Measurements from ENCODE around the gene CST3.
"Not testable (repeated sequence)": the region's sequence is repeated elsewhere in the genome, so short reads cannot be mapped to it uniquely, and the experiment has no call there.

CST3 gene

DNA sequence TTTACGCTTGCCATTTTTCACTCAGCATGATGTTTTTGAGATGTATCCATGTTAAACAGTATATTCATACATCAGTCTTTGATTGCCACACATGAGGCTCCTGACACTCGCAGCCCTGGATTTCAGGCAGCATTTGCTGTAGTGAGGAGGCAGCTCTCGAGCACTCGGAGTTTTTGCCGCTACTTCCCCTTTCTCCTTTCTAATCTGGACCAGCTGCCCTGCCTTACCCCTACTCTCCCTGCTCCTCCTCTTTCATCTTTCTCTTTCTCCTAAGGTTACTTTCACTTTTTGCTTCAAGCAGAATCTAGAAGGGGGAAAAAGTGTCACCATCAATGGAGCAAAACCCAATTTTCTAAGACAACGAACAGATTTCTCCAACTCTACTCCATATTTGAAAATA is 5.9 kb upstream of the CST3 start:
- DNase-seq (ENCODE audit: low spot score): no peak

GRCh38 chr20:23641936-23642751 is 4.4 kb upstream of the CST3 start:
- peak; percentile 47 for DNase-seq (ENCODE audit: low spot score)

DNA sequence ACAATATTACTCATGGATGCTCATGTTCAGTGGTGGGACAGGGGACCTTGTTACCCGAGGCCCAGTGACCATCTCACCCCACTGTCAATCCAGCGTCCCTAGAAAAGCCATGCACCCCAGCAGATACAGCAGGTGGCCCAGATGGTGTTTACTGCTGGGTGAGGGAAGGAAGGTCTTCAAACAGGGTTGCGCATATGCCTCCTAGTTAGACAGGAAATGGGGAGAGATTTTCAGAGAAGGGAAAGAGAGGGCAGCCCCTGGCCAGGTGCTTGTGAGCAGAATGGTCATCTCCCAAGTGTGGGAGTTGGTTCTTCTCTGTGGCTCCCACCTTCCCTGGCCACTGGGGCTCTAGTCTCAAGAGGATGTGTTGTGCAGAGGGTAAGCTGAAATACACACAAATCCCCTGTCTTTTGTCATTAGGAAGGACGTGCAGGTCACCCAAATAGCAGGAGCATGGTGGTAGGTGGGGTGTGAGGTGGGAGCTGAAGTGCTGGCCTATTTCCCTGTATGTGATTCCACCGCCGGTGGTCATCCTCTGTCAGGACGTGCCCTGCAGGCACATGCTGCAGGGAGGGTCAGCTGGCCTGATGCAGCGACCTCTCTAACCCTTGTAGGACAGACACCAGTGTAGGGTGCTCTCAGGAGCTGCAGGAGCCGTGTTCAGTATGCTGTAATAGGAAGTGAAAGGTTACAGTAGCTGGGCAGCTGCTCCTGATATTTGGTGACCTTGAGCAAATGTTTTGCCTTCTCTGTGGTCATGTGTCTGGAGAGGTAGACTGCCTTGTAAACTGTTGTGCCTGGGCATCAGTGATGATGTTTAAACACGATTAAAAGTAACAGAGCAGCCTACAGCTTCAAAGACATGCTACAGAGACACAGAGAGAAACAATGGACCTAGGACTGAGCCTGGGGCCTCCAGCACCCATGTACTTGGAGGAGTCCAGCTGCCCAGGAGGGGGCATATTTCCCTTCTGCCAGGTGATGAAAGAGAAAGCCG is 3.2 kb upstream of the CST3 start:
- no peak for DNase-seq (ENCODE audit: low spot score)

DNA sequence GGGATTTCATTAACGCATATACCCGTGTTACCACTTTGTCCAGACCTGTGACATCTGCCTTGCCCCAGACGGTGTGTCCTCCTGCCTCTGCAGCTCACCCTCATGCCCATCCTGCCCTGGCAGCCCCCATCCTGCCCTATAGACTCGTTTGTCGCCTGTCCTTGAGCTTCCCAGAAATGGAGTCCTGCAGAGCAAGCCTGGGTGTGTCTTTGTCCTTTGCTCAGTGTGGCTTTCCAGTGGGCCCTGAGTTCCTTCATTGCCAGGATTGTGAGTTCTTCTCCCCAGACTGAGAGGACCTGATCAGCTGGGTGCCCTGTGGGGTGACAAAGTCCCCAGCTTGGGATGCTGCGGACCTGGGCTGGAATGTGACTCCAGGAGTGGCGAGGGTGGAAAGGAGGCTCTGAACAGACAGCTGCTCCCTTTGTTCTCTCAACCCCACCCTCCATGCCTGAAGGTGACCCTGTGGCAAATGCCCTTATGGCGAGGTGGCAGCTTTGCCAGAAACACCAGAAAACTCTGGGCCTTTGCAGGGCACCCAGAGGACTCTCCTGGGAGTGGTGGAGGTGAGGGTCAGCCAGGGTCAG is 2.4 kb upstream of the CST3 start:
- DNase-seq (ENCODE audit: low spot score): no peak

- no peak for DNase-seq (ENCODE audit: low spot score)
Observed at GRCh38 chr20:23639490-23639958, 1.8 kb upstream of the CST3 start.

DNA sequence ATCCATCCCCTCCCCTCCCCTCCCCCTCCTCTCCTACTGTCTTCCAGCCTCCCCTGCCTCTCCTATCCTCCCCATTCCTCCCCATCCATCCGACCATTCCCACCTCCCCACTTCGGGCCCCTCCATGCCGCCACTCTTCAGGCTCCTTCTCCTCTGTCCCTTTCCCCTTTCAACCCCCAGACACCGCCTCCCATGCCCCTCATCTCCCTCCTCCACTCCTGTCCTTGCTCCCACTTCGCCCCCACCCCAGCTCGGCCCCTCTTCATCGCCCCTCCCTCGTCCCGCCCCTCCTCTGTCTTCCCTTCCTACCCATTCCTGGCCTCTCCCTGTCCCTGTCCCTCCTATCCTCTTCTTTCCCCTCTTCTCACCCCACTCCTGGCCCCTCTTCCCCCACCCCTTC is 554 bp upstream of the CST3 start:
- no peak for DNase-seq (ENCODE audit: low spot score)

DNA sequence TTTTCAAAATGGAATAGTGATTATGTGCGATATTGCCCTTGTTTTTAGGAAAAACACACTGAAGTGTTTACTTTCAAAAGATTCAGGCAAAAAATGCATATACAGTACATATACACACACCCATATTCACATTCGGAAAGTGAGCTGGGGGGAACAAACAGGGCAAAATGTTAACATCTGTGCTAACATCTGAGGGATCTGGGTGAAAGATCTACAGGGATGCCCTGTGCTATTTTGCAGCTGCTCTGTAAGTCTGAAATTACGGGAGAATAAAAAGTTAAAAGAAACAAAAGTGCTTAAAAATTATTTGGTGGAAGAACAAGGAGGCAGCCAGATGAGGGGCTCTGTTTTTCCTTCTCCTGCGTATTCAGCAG is 860 bp downstream of the CST3 start:
- no peak for DNase-seq (ENCODE audit: low spot score)

DNA sequence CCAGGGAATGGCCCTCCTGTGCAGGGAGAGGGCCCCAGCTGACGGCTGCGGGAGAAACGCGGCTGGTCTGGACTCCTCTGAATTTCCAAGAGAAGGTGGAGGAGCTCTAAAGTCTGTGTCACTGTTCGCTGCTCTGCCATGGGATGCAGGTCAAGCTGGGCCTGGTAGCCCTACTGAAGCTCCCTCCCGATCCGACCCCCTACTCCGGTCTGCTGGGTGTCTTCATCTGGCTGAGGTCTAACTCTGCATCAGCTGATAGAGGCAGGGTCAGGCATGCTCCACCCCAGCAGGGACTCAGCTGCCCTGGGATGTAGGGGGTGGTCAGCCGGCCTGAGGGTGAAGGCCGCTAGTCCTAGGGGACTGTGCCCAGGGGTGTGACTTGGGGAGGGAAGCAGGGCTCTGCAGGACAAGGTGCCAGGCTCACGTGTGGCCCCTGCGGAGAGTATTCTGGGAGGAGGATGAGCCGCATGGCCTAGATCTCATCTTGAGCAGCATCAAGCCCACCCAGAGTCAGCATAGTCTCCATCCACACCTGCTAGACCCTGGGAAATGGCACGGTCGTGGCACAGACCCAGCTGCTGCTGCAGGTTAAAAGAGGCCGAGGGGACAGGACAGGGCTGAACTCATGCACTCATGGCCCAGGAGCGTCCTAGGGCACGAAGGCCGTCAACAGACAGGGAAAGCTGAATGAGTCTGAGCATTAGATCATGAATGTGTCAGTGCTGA is 1.4 kb downstream of the CST3 start:
- DNase-seq (ENCODE audit: low spot score): no peak

GRCh38 chr20:23635768-23636090 is 2.0 kb downstream of the CST3 start:
- DNase-seq (ENCODE audit: low spot score): not testable (repeated sequence)

- DNase-seq (ENCODE audit: low spot score): no peak
Observed at GRCh38 chr20:23634985-23635767, 2.6 kb downstream of the CST3 start.

DNA sequence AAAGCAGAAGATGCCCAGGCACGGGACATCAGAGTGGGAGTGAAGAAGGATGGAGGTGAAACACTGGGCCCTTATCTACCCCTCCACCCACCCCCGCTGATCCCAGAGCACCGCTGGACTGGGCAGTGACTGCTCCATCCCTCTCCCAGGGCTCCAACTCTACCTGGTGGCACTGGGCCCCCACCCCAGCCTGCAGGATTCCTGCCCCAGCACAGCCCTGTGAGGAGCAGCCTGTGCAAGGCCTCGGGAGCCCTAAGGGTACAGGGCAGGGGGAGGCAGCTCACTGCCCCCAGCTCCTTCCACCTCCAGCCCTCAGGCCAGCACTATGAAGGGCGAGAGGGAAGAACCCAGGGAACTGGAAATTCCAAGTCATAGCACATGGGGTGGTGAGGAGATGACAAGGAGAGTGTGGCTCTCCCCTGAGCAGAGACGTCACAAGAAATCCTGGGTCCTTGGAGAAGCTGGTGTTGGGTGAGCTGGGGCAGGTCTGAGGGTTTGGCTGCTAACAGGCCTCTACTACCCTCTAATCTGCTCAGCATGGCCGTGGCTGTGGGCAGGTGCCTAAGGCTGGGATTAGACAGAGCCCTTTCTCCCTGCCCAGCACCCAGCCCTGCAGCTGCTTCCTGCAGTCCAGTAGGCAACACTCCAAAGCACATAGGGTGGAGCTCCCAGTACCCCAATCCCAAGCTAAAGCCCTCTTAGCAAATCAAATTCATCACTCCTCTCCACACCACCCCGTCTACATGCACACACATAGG is 3.5 kb downstream of the CST3 start:
- no peak for DNase-seq (ENCODE audit: low spot score)

GRCh38 chr20:23632711-23633573 is 4.8 kb downstream of the CST3 start:
- DNase-seq (ENCODE audit: low spot score): no peak

DNA sequence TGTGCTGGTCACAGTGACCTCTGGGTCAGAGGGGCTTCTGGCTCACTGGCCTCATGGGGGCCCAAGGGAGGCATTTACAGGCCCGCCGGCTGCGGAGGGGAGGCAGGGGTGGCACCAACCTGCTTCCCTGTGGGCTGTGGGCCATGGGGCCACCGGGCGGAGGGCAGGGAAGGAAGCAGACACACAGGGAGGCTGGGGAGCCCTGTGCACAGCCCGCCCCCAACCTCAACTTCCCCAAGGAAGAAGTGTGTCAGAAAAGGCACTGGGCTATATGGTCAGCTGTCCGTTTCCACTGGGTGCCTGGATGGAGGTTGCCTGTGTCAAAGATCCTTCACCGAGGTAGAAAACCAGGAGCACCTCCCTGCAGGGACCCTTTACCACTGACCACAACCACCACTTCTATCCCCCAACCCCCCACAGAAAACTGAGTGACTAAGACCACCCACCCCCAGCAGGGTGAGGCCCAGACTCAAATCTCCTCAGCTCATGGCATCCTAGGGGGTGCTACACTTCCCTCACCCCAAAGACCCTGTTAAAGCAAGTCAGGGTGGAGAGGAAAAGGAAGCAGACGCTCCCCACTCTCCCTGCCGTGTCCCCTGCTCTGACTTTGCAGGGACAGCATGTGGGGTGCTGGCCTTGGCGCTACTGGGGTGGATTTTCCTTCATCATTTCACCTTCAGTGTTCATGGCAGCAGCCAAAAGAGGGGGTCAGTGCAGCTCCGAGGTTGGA is 5.6 kb downstream of the CST3 start:
- DNase-seq (ENCODE audit: low spot score): no peak

DNA sequence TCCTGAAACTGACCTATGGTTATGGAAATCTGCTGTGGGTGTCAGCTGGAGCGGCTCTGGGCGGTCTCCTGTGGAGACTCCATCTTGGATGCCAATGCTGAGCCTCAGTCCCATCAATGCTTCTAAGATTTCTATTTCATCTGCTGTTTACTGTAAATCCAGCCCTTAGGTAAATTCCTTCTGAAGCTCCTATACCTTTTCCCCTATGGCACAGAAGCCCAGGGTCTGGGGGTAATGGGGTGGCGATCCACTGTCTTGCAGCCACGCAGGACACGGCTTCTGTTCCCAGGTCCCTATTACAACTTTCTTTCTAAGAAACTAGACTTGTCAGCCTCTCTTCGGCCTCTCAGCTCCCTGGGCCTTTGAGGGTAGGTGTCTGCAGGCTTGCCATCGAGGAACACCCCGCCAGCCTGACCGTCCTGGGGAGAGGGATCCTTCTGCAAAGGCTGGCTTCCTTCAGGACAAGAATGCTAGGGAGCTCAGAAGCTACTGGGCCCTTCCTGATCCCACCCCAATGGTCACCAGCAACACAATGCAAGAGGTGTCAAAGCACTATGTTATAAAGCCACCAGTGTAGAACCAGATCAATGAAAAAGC is 6.4 kb downstream of the CST3 start:
- no peak for DNase-seq (ENCODE audit: low spot score)

DNA sequence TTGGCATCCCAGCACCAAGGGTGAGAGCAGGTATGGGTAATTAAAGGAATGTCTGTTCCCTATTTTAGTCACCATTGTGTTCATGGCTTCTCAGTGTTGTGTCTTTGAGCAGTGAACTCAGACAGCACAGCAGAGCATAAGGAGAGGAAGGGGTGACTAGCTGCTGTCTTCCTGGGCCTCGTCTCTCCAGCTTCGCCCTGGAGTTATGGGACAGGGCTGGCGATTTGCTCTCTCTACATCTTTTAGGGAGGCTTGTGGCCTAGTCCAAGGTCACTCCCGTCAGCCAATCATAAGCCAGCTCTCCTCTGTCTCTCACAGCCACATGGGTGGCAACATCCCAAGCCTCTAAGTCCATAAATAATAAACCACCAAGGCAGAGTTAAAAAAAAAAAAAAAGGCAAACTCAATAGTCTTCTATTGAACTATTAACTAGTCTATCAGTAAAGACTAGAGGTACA is 7.3 kb downstream of the CST3 start:
- no peak for DNase-seq (ENCODE audit: low spot score)

GRCh38 chr20:23629542-23630391 is 8.0 kb downstream of the CST3 start:
- DNase-seq (ENCODE audit: low spot score): no peak

DNA sequence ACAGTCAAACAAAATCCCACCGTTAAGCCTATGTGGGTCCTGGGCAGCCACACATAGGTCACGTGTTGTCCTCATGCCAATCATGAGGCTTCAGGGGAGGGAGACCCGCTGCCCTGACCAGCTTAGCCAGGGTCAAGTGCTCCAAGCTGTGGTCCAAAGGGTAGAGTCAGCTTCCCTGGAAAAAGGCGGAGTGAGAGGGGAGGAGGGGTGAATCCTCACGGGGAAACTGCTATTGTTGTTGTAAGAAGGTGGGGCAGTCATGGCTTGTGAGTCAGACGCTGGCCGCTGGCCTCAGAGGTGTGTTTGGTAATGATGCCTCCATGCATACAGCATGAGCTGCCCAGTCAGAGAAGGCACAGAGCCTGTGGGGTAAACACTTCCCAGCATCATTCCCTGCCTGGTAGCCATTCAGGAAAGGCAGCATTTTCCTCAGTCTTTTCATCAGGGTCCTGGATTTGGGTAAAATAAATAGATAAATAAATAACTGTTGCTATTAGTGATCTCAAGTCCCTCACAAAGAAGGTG is 8.7 kb downstream of the CST3 start:
- no peak for DNase-seq (ENCODE audit: low spot score)

All from Ammon's horn (tissue), 1 donor.